HG03280 (cell line): ENCODE results near the gene AFDN.

Experiments
- ATAC-seq: cut with Tn5 transposase; IDR thresholded peaks from one replicate; pipeline ENCODE4 v1.9.1; 2021; ENCODE audit warnings: mild to moderate bottlenecking, moderate library complexity; ENCODE audit not compliant: unreplicated experiment

AFDN gene

GRCh38 chr6:167918548-167919278 lies 92.0 kb downstream of the AFDN start:
- ATAC-seq, result no peak

GRCh38 chr6:167919349-167919748 lies 92.6 kb downstream of the AFDN start:
- ATAC-seq, result no peak

- no peak for ATAC-seq
These were observed 93.5 kb downstream of the AFDN start for GRCh38 chr6:167920165-167920564.

GRCh38 chr6:167921831-167922230 lies 95.1 kb downstream of the AFDN start:
- ATAC-seq, result no peak

- no peak for ATAC-seq
These were observed 98.3 kb downstream of the AFDN start for GRCh38 chr6:167925026-167925425.

- no peak for ATAC-seq
These were observed 100.5 kb downstream of the AFDN start for GRCh38 chr6:167927246-167927645.

GRCh38 chr6:167928111-167928510 lies 101.4 kb downstream of the AFDN start:
- ATAC-seq, result no peak

- no peak for ATAC-seq
These were observed 103.6 kb downstream of the AFDN start for GRCh38 chr6:167930295-167930694.

- ATAC-seq, result no peak
These were observed 106.0 kb downstream of the AFDN start for GRCh38 chr6:167932468-167933276.

- ATAC-seq, result no peak
These were observed 106.6 kb downstream of the AFDN start for GRCh38 chr6:167933290-167933689.

- ATAC-seq, result no peak
These were observed 107.1 kb downstream of the AFDN start for GRCh38 chr6:167933847-167934246.

- no peak for ATAC-seq
These were observed 107.7 kb downstream of the AFDN start for GRCh38 chr6:167934426-167934864.

GRCh38 chr6:167936051-167936450 lies 109.3 kb downstream of the AFDN start:
- no peak for ATAC-seq

- no peak for ATAC-seq
These were observed 110.6 kb downstream of the AFDN start for GRCh38 chr6:167937301-167937700.

GRCh38 chr6:167937948-167938911 lies 111.5 kb downstream of the AFDN start:
- ATAC-seq, result no peak

- ATAC-seq, result no peak
These were observed 115.1 kb downstream of the AFDN start for GRCh38 chr6:167941822-167942221.

- no peak for ATAC-seq
These were observed 117.4 kb downstream of the AFDN start for GRCh38 chr6:167944130-167944529.

GRCh38 chr6:167946007-167946406 lies 119.3 kb downstream of the AFDN start:
- ATAC-seq, result no peak

- ATAC-seq, result no peak
These were observed 119.9 kb downstream of the AFDN start for GRCh38 chr6:167946604-167947003.

- no peak for ATAC-seq
These were observed 121.0 kb downstream of the AFDN start for GRCh38 chr6:167947716-167948115.

- no peak for ATAC-seq
These were observed 122.0 kb downstream of the AFDN start for GRCh38 chr6:167948716-167949115.
